Measurements from ENCODE around the gene NUFIP2.

- TF ChIP-seq CTCF (IDR thresholded peaks at IDR 0.05) (no peak), SMAD3 (CRISPR knock-in tag; IDR thresholded peaks at IDR 0.05; ENCODE audit: borderline replicate concordance) (no peak), ZNF281 (CRISPR knock-in tag; IDR thresholded peaks at IDR 0.05) (no peak), FOXK1 (CRISPR knock-in tag; IDR thresholded peaks at IDR 0.05) (no peak), TEAD1 (CRISPR knock-in tag; IDR thresholded peaks at IDR 0.05) (no peak), AFF4 (CRISPR knock-in tag; IDR thresholded peaks at IDR 0.05; ENCODE audit: borderline replicate concordance) (no peak), TEAD4 (CRISPR knock-in tag; IDR thresholded peaks at IDR 0.05) (no peak), ZNF219 (CRISPR knock-in tag; IDR thresholded peaks at IDR 0.05; ENCODE audit: borderline replicate concordance) (no peak), CREM (CRISPR knock-in tag; IDR thresholded peaks at IDR 0.05) (no peak), E2F1 (CRISPR knock-in tag; IDR thresholded peaks at IDR 0.05) (no peak)
- TF ChIP-seq, protein P1, sequence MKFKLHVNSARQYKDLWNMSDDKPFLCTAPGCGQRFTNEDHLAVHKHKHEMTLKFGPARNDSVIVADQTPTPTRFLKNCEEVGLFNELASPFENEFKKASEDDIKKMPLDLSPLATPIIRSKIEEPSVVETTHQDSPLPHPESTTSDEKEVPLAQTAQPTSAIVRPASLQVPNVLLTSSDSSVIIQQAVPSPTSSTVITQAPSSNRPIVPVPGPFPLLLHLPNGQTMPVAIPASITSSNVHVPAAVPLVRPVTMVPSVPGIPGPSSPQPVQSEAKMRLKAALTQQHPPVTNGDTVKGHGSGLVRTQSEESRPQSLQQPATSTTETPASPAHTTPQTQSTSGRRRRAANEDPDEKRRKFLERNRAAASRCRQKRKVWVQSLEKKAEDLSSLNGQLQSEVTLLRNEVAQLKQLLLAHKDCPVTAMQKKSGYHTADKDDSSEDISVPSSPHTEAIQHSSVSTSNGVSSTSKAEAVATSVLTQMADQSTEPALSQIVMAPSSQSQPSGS (CRISPR knock-in tag; IDR thresholded peaks at IDR 0.05; ENCODE audit: borderline replicate concordance, low read depth) = no peak
Observed at GRCh38 chr17:29256735-29257466, 37.0 kb downstream of the NUFIP2 start.

Data from WTC11 (cell line).